H9 (cell line): ENCODE data around the gene NCOA6. TPM values are rescaled to one million over a fixed set of nuclear protein-coding genes. Genes with fewer than 3 reads are reported as not detected.
A peak's percentile ranks its signal among the peaks of the same experiment; 100 is the strongest.

ENCODE experiments used
- DNase-seq: peaks from one replicate; pipeline ENCODE4 v3.0.0-alpha.2; 2017
- H2AFZ ChIP-seq: one replicate; pipeline ENCODE4 v1.6.1; 2013; ENCODE audit warnings: mild to moderate bottlenecking, low read length, control low read depth, moderate library complexity
- H2AK5ac ChIP-seq: 2 replicates; pipeline ENCODE4 v1.6.1; 2013; ENCODE audit warnings: low read length, control low read depth, mixed read lengths; ENCODE audit not compliant: insufficient read length
- H2BK120ac ChIP-seq: one replicate; pipeline ENCODE4 v1.6.1; 2013; ENCODE audit warnings: low read depth, mild to moderate bottlenecking, low read length, control low read depth, inconsistent platforms; ENCODE audit not compliant: poor library complexity, severe bottlenecking
- H2BK12ac ChIP-seq: 2 replicates; pipeline ENCODE4 v1.6.1; 2013; ENCODE audit warnings: low read length, control low read depth, mixed read lengths, low read depth; ENCODE audit not compliant: insufficient read length
- H2BK15ac ChIP-seq: 2 replicates; pipeline ENCODE4 v1.6.1; 2013; ENCODE audit warnings: low read depth, low read length, control low read depth
- H2BK20ac ChIP-seq: one replicate; pipeline ENCODE4 v1.6.1; 2013; ENCODE audit warnings: low read depth, mild to moderate bottlenecking, low read length, control low read depth, inconsistent platforms; ENCODE audit not compliant: poor library complexity, severe bottlenecking
- H2BK5ac ChIP-seq: 2 replicates; pipeline ENCODE4 v1.6.1; 2013; ENCODE audit warnings: low read length, control low read depth, mixed read lengths; ENCODE audit not compliant: insufficient read length
- H3K14ac ChIP-seq: 2 replicates; pipeline ENCODE4 v1.6.1; 2013; ENCODE audit warnings: low read length, control low read depth; ENCODE audit not compliant: insufficient read depth
- H3K18ac ChIP-seq: 2 replicates; pipeline ENCODE4 v1.6.1; 2013; ENCODE audit warnings: low read depth, mild to moderate bottlenecking, mixed read lengths, low read length, control low read depth; ENCODE audit not compliant: insufficient read length
- H3K23ac ChIP-seq: 2 replicates; pipeline ENCODE4 v1.6.1; 2013; ENCODE audit warnings: low read length, control low read depth, mixed read lengths, low read depth; ENCODE audit not compliant: insufficient read length
- H3K23me2 ChIP-seq: 2 replicates; pipeline ENCODE4 v1.6.1; 2013; ENCODE audit warnings: low read depth, mild to moderate bottlenecking, mixed read lengths, low read length, control low read depth; ENCODE audit not compliant: insufficient read length, poor library complexity, severe bottlenecking
- H3K27ac ChIP-seq: 2 replicates; pipeline ENCODE4 v1.5.1; 2013; ENCODE audit warnings: low read length, control low read depth, mixed read lengths, low read depth; ENCODE audit not compliant: insufficient read length
- H3K27me3 ChIP-seq: 2 replicates; pipeline ENCODE4 v1.6.1; 2013; ENCODE audit warnings: low read length, control low read depth, inconsistent platforms; ENCODE audit not compliant: insufficient read depth
- H3K4ac ChIP-seq: 2 replicates; pipeline ENCODE4 v1.6.1; 2013; ENCODE audit warnings: low read depth, mild to moderate bottlenecking, control low read depth, inconsistent platforms, low read length, moderate library complexity
- H3K4me1 ChIP-seq: 2 replicates; pipeline ENCODE4 v1.6.1; 2013; ENCODE audit warnings: low read length, control low read depth, inconsistent platforms; ENCODE audit not compliant: insufficient read depth
- H3K4me2 ChIP-seq: 2 replicates; pipeline ENCODE4 v1.6.1; 2013; ENCODE audit warnings: low read length, control low read depth, mixed read lengths; ENCODE audit not compliant: insufficient read length, insufficient read depth
- H3K56ac ChIP-seq: 2 replicates; pipeline ENCODE4 v1.6.1; 2013; ENCODE audit warnings: low read depth, mild to moderate bottlenecking, mixed read lengths, low read length, control low read depth; ENCODE audit not compliant: insufficient read length
- H3K79me1 ChIP-seq: 2 replicates; pipeline ENCODE4 v1.6.1; 2013; ENCODE audit warnings: low read depth, mild to moderate bottlenecking, moderate library complexity, low read length, control low read depth, inconsistent platforms; ENCODE audit not compliant: insufficient read depth, poor library complexity, severe bottlenecking
- H3K79me2 ChIP-seq: 2 replicates; pipeline ENCODE4 v1.6.1; 2013; ENCODE audit warnings: low read length, control low read depth, inconsistent platforms; ENCODE audit not compliant: insufficient read depth
- H3K9ac ChIP-seq: 2 replicates; pipeline ENCODE4 v1.6.1; 2013; ENCODE audit warnings: low read length, control low read depth, mixed read lengths; ENCODE audit not compliant: insufficient read length; ENCODE audit errors: extremely low read depth
- H3K9me3 ChIP-seq: one replicate; pipeline ENCODE4 v1.6.1; 2013; ENCODE audit warnings: low read depth, low read length, inconsistent platforms; ENCODE audit not compliant: control insufficient read depth
- H3T11ph ChIP-seq: one replicate; pipeline ENCODE4 v1.6.1; 2013; ENCODE audit warnings: mild to moderate bottlenecking, low read length, control low read depth, inconsistent platforms
- H4K20me1 ChIP-seq: one replicate; pipeline ENCODE4 v1.6.1; 2013; ENCODE audit not compliant: control insufficient read depth, insufficient read length, insufficient read depth
- H4K5ac ChIP-seq: 2 replicates; pipeline ENCODE4 v1.6.1; 2013; ENCODE audit warnings: low read depth, mild to moderate bottlenecking, mixed read lengths, low read length, control low read depth; ENCODE audit not compliant: insufficient read length
- H4K8ac ChIP-seq: replicated peaks from 2 replicates; pipeline ENCODE4 v1.6.1; 2013; ENCODE audit warnings: low read length, control low read depth, mixed read lengths, low read depth; ENCODE audit not compliant: insufficient read length
- H4K91ac ChIP-seq: 2 replicates; pipeline ENCODE4 v1.6.1; 2013; ENCODE audit warnings: low read depth, mild to moderate bottlenecking, moderate library complexity, mixed read lengths, low read length, control low read depth; ENCODE audit not compliant: insufficient read length
- H3K27ac Mint-ChIP-seq, 3 experiments: 2 replicates in 2 of 3; 3 replicates in 1 of 3; pipeline ENCODE4 v1.8.0; 2020 to 2021; ENCODE audit warnings: mixed read lengths in 3 of 3, mild to moderate bottlenecking in 1 of 3, moderate library complexity in 1 of 3
- H3K27me3 Mint-ChIP-seq: 2 replicates; pipeline ENCODE4 v1.8.0; 2021; ENCODE audit warnings: low read depth, mild to moderate bottlenecking, moderate library complexity, mixed read lengths
- H3K36me3 Mint-ChIP-seq, 3 experiments: 2 replicates in 2 of 3; 3 replicates in 1 of 3; pipeline ENCODE4 v1.8.0; 2020 to 2021; ENCODE audit warnings: low read depth in 3 of 3, mixed read lengths in 3 of 3; ENCODE audit not compliant: insufficient read depth in 1 of 3
- H3K4me1 Mint-ChIP-seq, 2 experiments: 2 replicates each; pipeline ENCODE4 v1.8.0; 2020; ENCODE audit warnings: mixed read lengths in 2 of 2
- H3K4me3 Mint-ChIP-seq, 2 experiments: 2 replicates in 1 of 2; 3 replicates in 1 of 2; pipeline ENCODE4 v1.8.0; 2020 to 2021; ENCODE audit warnings: mild to moderate bottlenecking in 2 of 2, mixed read lengths in 2 of 2, moderate library complexity in 1 of 2
- H3K9me3 Mint-ChIP-seq, 2 experiments: 2 replicates in 1 of 2; 3 replicates in 1 of 2; pipeline ENCODE4 v1.8.0; 2020; ENCODE audit warnings: mild to moderate bottlenecking in 2 of 2, mixed read lengths in 2 of 2, moderate library complexity in 1 of 2
- CTCF ChIP-seq: fragments of 200-600 bp; sonication (generic); conservative IDR thresholded peaks from 3 replicates; pipeline ENCODE4 v1.8.0; 2021; ENCODE audit warnings: antibody characterized with exemption, mild to moderate bottlenecking
- total RNA-seq: library from RNA; stranded (reverse); gene quantifications from 2 replicates; pipeline ENCODE4 v1.2.1, GENCODE V29; 2021

NCOA6 gene
- total RNA-seq, 1 experiment from 2014 or later: 23.9 TPM

GRCh38 chr20:34798871-34799270, 26.6 kb downstream of the NCOA6 start:
- Histone ChIP-seq H3K27me3 (no peaks in the 10 kb centered on the region), H2BK5ac (no peak overlapping the region), H3K23ac (no peak overlapping the region), H3K79me2 (no peaks in the 10 kb centered on the region; the same call in 1 of the 2 replicates), H2AK5ac (no peak overlapping the region), H3T11ph (no peak overlapping the region), H3K9me3 (no peaks in the 10 kb centered on the region), H2AFZ (no peak overlapping the region), H3K23me2 (no peaks in the 10 kb centered on the region), H3K4me1 (no peaks in the 10 kb centered on the region), H4K8ac (no peak overlapping the region), H3K79me1 (no peaks in the 10 kb centered on the region), H2BK15ac (no peak overlapping the region), H4K91ac (no peak overlapping the region), H2BK120ac (no peak overlapping the region), H4K20me1 (no peaks in the 10 kb centered on the region), H3K56ac (no peak overlapping the region), H3K4me2 (no peak overlapping the region), H4K5ac (no peak overlapping the region), H3K9ac (no peak overlapping the region), H2BK20ac (no peak overlapping the region), H3K27ac (no peak overlapping the region), H3K4ac (no peak overlapping the region), H3K14ac (no peak overlapping the region), H3K18ac (no peak overlapping the region), H2BK12ac (no peak overlapping the region)
- H3K4me1 Mint-ChIP-seq: peaks cover 7% of the 10 kb centered on the region in 2 experiments
- peaks cover 0 to 4% (median 0%) of the 10 kb centered on the region in 3 experiments; a peak in 3 of 7 replicates for H3K36me3 Mint-ChIP-seq
- peak overlapping the region in 1 of 3 experiments; percentile 0; a peak in 1 of 7 replicates for H3K27ac Mint-ChIP-seq
- peaks cover 0 to 3% of the 10 kb centered on the region in 2 experiments; a peak in 1 of 5 replicates for H3K9me3 Mint-ChIP-seq
- no peak for DNase-seq
- no peak overlapping the region for H3K4me3 Mint-ChIP-seq
- H3K27me3 Mint-ChIP-seq: no peaks in the 10 kb centered on the region
- TF ChIP-seq CTCF: no peak
